IMR-90 (cell line): ENCODE results near the gene CEP83. TPM values are rescaled to one million over a fixed set of nuclear protein-coding genes. Genes with fewer than 3 reads are reported as not detected.

Experiments
- ATAC-seq: fragments of 200-7000 bp; cut with Tn5 transposase; 2 replicates; pipeline ENCODE4 v1.9.1; 2020; ENCODE audit warnings: low read depth, mild to moderate bottlenecking, moderate library complexity
- BruUV-seq: library from RNA; stranded (reverse); fragments of 400-500 nt; replicated peaks from 2 replicates; lab custom pipeline; 2021; lab: Mats Ljungman, UMichigan
- CTCF ChIA-PET: fragments of 300-600 bp; formaldehyde crosslinking; extraction: SDS; loops from one replicate; lab custom pipeline; 2021; ENCODE audit warnings: antibody characterized with exemption; lab: Yijun Ruan, JAX
- POLR2A ChIA-PET: fragments of 300-600 bp; sonication (Branson Sonifier 250); formaldehyde crosslinking; loops from one replicate; lab custom pipeline; 2022; ENCODE audit warnings: antibody characterized with exemption; ENCODE audit not compliant: unreplicated experiment; lab: Charles Lee
- DNase-seq: peaks from one replicate; pipeline ENCODE4 v3.0.0; 2013
- H2AFZ ChIP-seq: replicated peaks from 2 replicates; pipeline ENCODE3; 2013; ENCODE audit warnings: low read length, mild to moderate bottlenecking; ENCODE audit not compliant: poor library complexity
- H2AK5ac ChIP-seq: 2 replicates; pipeline ENCODE4 v1.6.1; 2013; ENCODE audit warnings: low read depth, low read length, inconsistent platforms
- H2AK9ac ChIP-seq: replicated peaks from 2 replicates; pipeline ENCODE3; 2013; ENCODE audit warnings: mild to moderate bottlenecking, low read depth, low read length, moderate library complexity; ENCODE audit not compliant: poor library complexity
- H2BK120ac ChIP-seq: 2 replicates; pipeline ENCODE4 v1.6.1; 2013; ENCODE audit warnings: low read depth, low read length, inconsistent platforms
- H2BK15ac ChIP-seq: 3 replicates; pipeline ENCODE4 v1.6.1; 2013; ENCODE audit warnings: low read depth, low read length, inconsistent platforms
- H2BK20ac ChIP-seq: 2 replicates; pipeline ENCODE4 v1.6.1; 2013; ENCODE audit warnings: low read depth, mild to moderate bottlenecking, inconsistent platforms, low read length, moderate library complexity
- H2BK5ac ChIP-seq: 2 replicates; pipeline ENCODE4 v1.6.1; 2013; ENCODE audit warnings: mild to moderate bottlenecking, low read depth, low read length, inconsistent platforms; ENCODE audit not compliant: poor library complexity, severe bottlenecking
- H3K14ac ChIP-seq: replicated peaks from 2 replicates; pipeline ENCODE4 v1.6.1; 2013; ENCODE audit warnings: low read depth, low read length, inconsistent platforms
- H3K18ac ChIP-seq: 2 replicates; pipeline ENCODE4 v1.6.1; 2013; ENCODE audit warnings: low read depth, low read length, control low read depth
- H3K23ac ChIP-seq: 2 replicates; pipeline ENCODE4 v1.6.1; 2013; ENCODE audit warnings: low read depth, low read length, inconsistent platforms
- H3K27ac ChIP-seq: 2 replicates; pipeline ENCODE4 v1.5.1; 2013; ENCODE audit warnings: mild to moderate bottlenecking, control low read depth, low read length; ENCODE audit not compliant: insufficient read depth
- H3K27me3 ChIP-seq: 2 replicates; pipeline ENCODE4 v1.6.1; 2013; ENCODE audit warnings: low read length; ENCODE audit not compliant: control insufficient read depth, insufficient read depth
- H3K36me3 ChIP-seq: 2 replicates; pipeline ENCODE4 v1.6.1; 2013; ENCODE audit warnings: low read length, mixed read lengths; ENCODE audit not compliant: control insufficient read depth, insufficient read depth
- H3K4ac ChIP-seq: 2 replicates; pipeline ENCODE4 v1.6.1; 2013; ENCODE audit warnings: low read depth, low read length, inconsistent platforms
- H3K4me1 ChIP-seq: 2 replicates; pipeline ENCODE4 v1.6.1; 2013; ENCODE audit warnings: low read length, mixed read lengths; ENCODE audit not compliant: control insufficient read depth, insufficient read depth
- H3K4me2 ChIP-seq: 2 replicates; pipeline ENCODE4 v1.6.1; 2013; ENCODE audit warnings: low read depth, mild to moderate bottlenecking, control low read depth, low read length, moderate library complexity
- H3K4me3 ChIP-seq: 2 replicates; pipeline ENCODE4 v1.5.1; 2013; ENCODE audit warnings: low read depth, mild to moderate bottlenecking, control low read depth, low read length, moderate library complexity; ENCODE audit not compliant: insufficient read depth
- H3K56ac ChIP-seq: 2 replicates; pipeline ENCODE4 v1.6.1; 2013; ENCODE audit warnings: low read length, inconsistent platforms; ENCODE audit not compliant: insufficient read depth; ENCODE audit errors: extremely low read depth
- H3K79me1 ChIP-seq, 2 experiments: 2 replicates each; pipeline ENCODE4 v1.6.1; 2013; ENCODE audit warnings: low read length in 2 of 2, inconsistent platforms in 1 of 2, low read depth in 1 of 2
- H3K9ac ChIP-seq: 2 replicates; pipeline ENCODE4 v1.6.1; 2013; ENCODE audit warnings: low read depth, low read length, control low read depth
- H3K9me1 ChIP-seq: 2 replicates; pipeline ENCODE4 v1.6.1; 2013; ENCODE audit warnings: low read length, inconsistent platforms; ENCODE audit not compliant: insufficient read depth
- H3K9me3 ChIP-seq: 2 replicates; pipeline ENCODE4 v1.6.1; 2013; ENCODE audit warnings: low read length; ENCODE audit not compliant: control insufficient read depth, insufficient read depth
- H4K20me1 ChIP-seq: 2 replicates; pipeline ENCODE4 v1.6.1; 2013; ENCODE audit warnings: low read length, inconsistent platforms; ENCODE audit not compliant: insufficient read depth
- H4K5ac ChIP-seq: 2 replicates; pipeline ENCODE4 v1.6.1; 2013; ENCODE audit warnings: mild to moderate bottlenecking, low read depth, low read length, control low read depth
- H4K8ac ChIP-seq, 2 experiments: 2 replicates each; pipeline ENCODE4 v1.6.1; 2013; ENCODE audit warnings: low read depth in 2 of 2, low read length in 2 of 2, control low read depth in 1 of 2, inconsistent platforms in 1 of 2
- H4K91ac ChIP-seq: 2 replicates; pipeline ENCODE4 v1.6.1; 2013; ENCODE audit warnings: low read depth, low read length, inconsistent platforms; ENCODE audit not compliant: insufficient read depth
- RFX5 ChIP-seq: IDR thresholded peaks from 2 replicates; pipeline ENCODE4 v1.8.0; 2012; ENCODE audit warnings: low read depth, mild to moderate bottlenecking, low read length, moderate library complexity
- WGBS, 2 experiments: methylation state at CpG; one replicate each; pipeline versions ENCODE4 v1.1.5 to v1.1.7; 2013; ENCODE audit warnings: missing lambda C conversion rate in 2 of 2; ENCODE audit not compliant: insufficient read length in 1 of 2; ENCODE audit errors: extremely low coverage in 2 of 2; 5-methylcytosine and 5-hydroxymethylcytosine counted together
- dilution Hi-C: fragments of 300-500 bp; cut with HindIII; formaldehyde crosslinking; loops from one replicate; pipeline ENCODE4 v1.14.3; 2018; ENCODE audit warnings: low sequenced_read_pairs; ENCODE audit not compliant: unreplicated experiment
- in situ Hi-C: fragments of 300-500 bp; cut with MboI; formaldehyde crosslinking; loops from 3 replicates; pipeline ENCODE4 v1.14.3; 2019; ENCODE audit warnings: low sequenced_read_pairs, inconsistent platforms, mixed read lengths
- intact Hi-C: fragments of 100-400 bp; cut with micrococcal nuclease; formaldehyde crosslinking; loops from 2 replicates; pipeline ENCODE4 v1.10.0; 2022
- polyA plus RNA-seq, 3 experiments: library from polyadenylated mRNA; depleted of rRNA; stranded (reverse); fragments of >200 nt; gene quantifications; 2 replicates each; pipeline ENCODE4 v1.2.3, GENCODE V29; 2012; ENCODE audit warnings: low replicate concordance in 1 of 3
- total RNA-seq: library from RNA; depleted of rRNA; stranded (reverse); fragments of >200 nt; gene quantifications from 2 replicates; pipeline ENCODE4 v1.2.3, GENCODE V29; 2012
- TF ChIP-seq, protein P1 (sequence below): conservative IDR thresholded peaks from 2 replicates; pipeline ENCODE4 v1.5.1; 2012; ENCODE audit warnings: mild to moderate bottlenecking, low read depth, low read length, improper control_type of control experiment

Gene CEP83
- total and polyA plus RNA-seq, 2 of the 4 experiments (the other 2 are of a cell fraction) = 3.9 to 8.9 TPM

GRCh38 chr12:94491489-94491888 lies 31.8 kb upstream of the CEP83 start:
- H2BK20ac ChIP-seq = no peak overlapping the region
- H3K56ac ChIP-seq = no peak overlapping the region
- no peak overlapping the region for H3K4me2 ChIP-seq
- TF ChIP-seq, protein P1, sequence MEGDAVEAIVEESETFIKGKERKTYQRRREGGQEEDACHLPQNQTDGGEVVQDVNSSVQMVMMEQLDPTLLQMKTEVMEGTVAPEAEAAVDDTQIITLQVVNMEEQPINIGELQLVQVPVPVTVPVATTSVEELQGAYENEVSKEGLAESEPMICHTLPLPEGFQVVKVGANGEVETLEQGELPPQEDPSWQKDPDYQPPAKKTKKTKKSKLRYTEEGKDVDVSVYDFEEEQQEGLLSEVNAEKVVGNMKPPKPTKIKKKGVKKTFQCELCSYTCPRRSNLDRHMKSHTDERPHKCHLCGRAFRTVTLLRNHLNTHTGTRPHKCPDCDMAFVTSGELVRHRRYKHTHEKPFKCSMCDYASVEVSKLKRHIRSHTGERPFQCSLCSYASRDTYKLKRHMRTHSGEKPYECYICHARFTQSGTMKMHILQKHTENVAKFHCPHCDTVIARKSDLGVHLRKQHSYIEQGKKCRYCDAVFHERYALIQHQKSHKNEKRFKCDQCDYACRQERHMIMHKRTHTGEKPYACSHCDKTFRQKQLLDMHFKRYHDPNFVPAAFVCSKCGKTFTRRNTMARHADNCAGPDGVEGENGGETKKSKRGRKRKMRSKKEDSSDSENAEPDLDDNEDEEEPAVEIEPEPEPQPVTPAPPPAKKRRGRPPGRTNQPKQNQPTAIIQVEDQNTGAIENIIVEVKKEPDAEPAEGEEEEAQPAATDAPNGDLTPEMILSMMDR = no peak
- no peak for TF ChIP-seq RFX5
- H3K18ac ChIP-seq = no peak overlapping the region
- no peaks in the 10 kb centered on the region for H3K9me1 ChIP-seq
- no peak overlapping the region for H2BK120ac ChIP-seq
- no TSS peak for BruUV-seq
- in situ Hi-C loops = no loop called here
- no peaks in the 10 kb centered on the region for H3K9me3 ChIP-seq
- no peak overlapping the region for H3K4ac ChIP-seq
- H4K91ac ChIP-seq = no peak overlapping the region
- H3K79me1 ChIP-seq = no peaks in the 10 kb centered on the region
- no peak overlapping the region for H2BK5ac ChIP-seq
- no peak overlapping the region for H2BK15ac ChIP-seq
- no peak overlapping the region for H4K5ac ChIP-seq
- H2AFZ ChIP-seq = no peak overlapping the region
- H4K8ac ChIP-seq = no peak overlapping the region
- no peaks in the 10 kb centered on the region for H3K36me3 ChIP-seq
- no peaks in the 10 kb centered on the region for H4K20me1 ChIP-seq
- no peaks in the 10 kb centered on the region for H3K4me1 ChIP-seq
- no CpG with 5 or more reads among the region's 2 CpGs for WGBS, 2 experiments
- ChIA-PET CTCF (no interaction called here), POLR2A (no interaction called here)
- peaks cover 11% of the 10 kb centered on the region; the same call in 1 of the 2 replicates for H3K27me3 ChIP-seq
- H3K14ac ChIP-seq = no peak overlapping the region
- no peak overlapping the region for H2AK9ac ChIP-seq
- no peak overlapping the region for H3K9ac ChIP-seq
- H2AK5ac ChIP-seq = no peak overlapping the region
- DNase-seq (no peak), ATAC-seq (no peak)
- intact Hi-C loops = no loop called here
- dilution Hi-C loops = no loop called here
- no peak overlapping the region for H3K27ac ChIP-seq
- no peak overlapping the region for H3K4me3 ChIP-seq
- no peak overlapping the region for H3K23ac ChIP-seq
